ENCODE results near the gene HGS.

- TF ChIP-seq POLR2A (IDR thresholded peaks at IDR 0.05) (no peak), CTCF (IDR thresholded peaks at IDR 0.05) (no peak)
These were observed 4.8 kb downstream of the HGS start for GRCh38 chr17:81688616-81689015.

Data from body of pancreas (tissue), 4 donors.